ENCODE data around the gene GAPVD1.

Gene GAPVD1

GRCh38 chr9:125391704-125392103 lies 130.1 kb downstream of the GAPVD1 start:
- no peak overlapping the region for H4K8ac ChIP-seq (ENCODE audit: low read depth, low read length)
- H3K27ac ChIP-seq (ENCODE audit: low read depth, low read length), result no peak overlapping the region
- H2AK5ac ChIP-seq (ENCODE audit: low read length), result no peak overlapping the region
- H2BK5ac ChIP-seq (ENCODE audit: low read depth, low read length, poor library complexity), result no peak overlapping the region
- no peak overlapping the region for H3K4me2 ChIP-seq (ENCODE audit: low read length)
- no peaks in the 10 kb centered on the region for H3K9me3 ChIP-seq (ENCODE audit: insufficient read depth, low read depth, low read length)
- no peaks in the 10 kb centered on the region for H3K79me2 ChIP-seq (ENCODE audit: control insufficient read depth, insufficient read depth, low read length, poor library complexity)
- no peak overlapping the region for H3K14ac ChIP-seq (ENCODE audit: low read length)
- H4K91ac ChIP-seq (ENCODE audit: low read depth, low read length), result no peak overlapping the region
- no peak overlapping the region for H3K23ac ChIP-seq (ENCODE audit: low read length)
- H3K79me1 ChIP-seq (ENCODE audit: low read length), result no peaks in the 10 kb centered on the region
- H2BK12ac ChIP-seq (ENCODE audit: low read length), result no peak overlapping the region
- H3K36me3 ChIP-seq (ENCODE audit: control insufficient read depth in 1 of 2, insufficient read depth in 2 of 2, low read length in 2 of 2), result no peaks in the 10 kb centered on the region
- H2AFZ ChIP-seq (ENCODE audit: insufficient read depth, low read length, poor library complexity), result no peak overlapping the region
- no peak overlapping the region for H3K4me3 ChIP-seq (ENCODE audit: low read depth, low read length)
- no CpG with 5 or more reads among the region's 6 CpGs for WGBS (ENCODE audit: extremely low coverage, insufficient coverage, insufficient read length)
- H2BK120ac ChIP-seq (ENCODE audit: insufficient read depth, low read length, poor library complexity), result no peak overlapping the region
- H4K12ac ChIP-seq (ENCODE audit: low read depth, low read length), result no peak overlapping the region
- no peak overlapping the region for H3K9ac ChIP-seq (ENCODE audit: low read length)
- H3K18ac ChIP-seq (ENCODE audit: low read length), result no peak overlapping the region
- no peaks in the 10 kb centered on the region for H3K27me3 ChIP-seq (ENCODE audit: insufficient read depth, low read length)
- H3K4ac ChIP-seq (ENCODE audit: low read depth, low read length), result no peak overlapping the region
- no peak for DNase-seq
- H3K4me1 ChIP-seq (ENCODE audit: control insufficient read depth in 1 of 2, insufficient read depth in 2 of 2, low read length in 2 of 2), result no peaks in the 10 kb centered on the region

- no peak overlapping the region for H3K23ac ChIP-seq (ENCODE audit: low read length)
- H2BK12ac ChIP-seq (ENCODE audit: low read length), result no peak overlapping the region
- WGBS (ENCODE audit: extremely low coverage, insufficient coverage, insufficient read length), result no CpG with 5 or more reads among the region's 3 CpGs
- H4K8ac ChIP-seq (ENCODE audit: low read depth, low read length), result no peak overlapping the region
- no peak overlapping the region for H3K27ac ChIP-seq (ENCODE audit: low read depth, low read length)
- H4K91ac ChIP-seq (ENCODE audit: low read depth, low read length), result no peak overlapping the region
- no peaks in the 10 kb centered on the region for H3K4me1 ChIP-seq (ENCODE audit: control insufficient read depth in 1 of 2, insufficient read depth in 2 of 2, low read length in 2 of 2)
- H4K12ac ChIP-seq (ENCODE audit: low read depth, low read length), result no peak overlapping the region
- H3K4me2 ChIP-seq (ENCODE audit: low read length), result no peak overlapping the region
- no peak overlapping the region for H3K4ac ChIP-seq (ENCODE audit: low read depth, low read length)
- no peaks in the 10 kb centered on the region for H3K9me3 ChIP-seq (ENCODE audit: insufficient read depth, low read depth, low read length)
- no peaks in the 10 kb centered on the region for H3K36me3 ChIP-seq (ENCODE audit: control insufficient read depth in 1 of 2, insufficient read depth in 2 of 2, low read length in 2 of 2)
- no peaks in the 10 kb centered on the region for H3K79me2 ChIP-seq (ENCODE audit: control insufficient read depth, insufficient read depth, low read length, poor library complexity)
- no peak overlapping the region for H3K14ac ChIP-seq (ENCODE audit: low read length)
- no peak overlapping the region for H3K18ac ChIP-seq (ENCODE audit: low read length)
- DNase-seq, result no peak
- H2BK120ac ChIP-seq (ENCODE audit: insufficient read depth, low read length, poor library complexity), result no peak overlapping the region
- H3K4me3 ChIP-seq (ENCODE audit: low read depth, low read length), result no peak overlapping the region
- no peak overlapping the region for H2AFZ ChIP-seq (ENCODE audit: insufficient read depth, low read length, poor library complexity)
- H3K9ac ChIP-seq (ENCODE audit: low read length), result no peak overlapping the region
- no peak overlapping the region for H2BK5ac ChIP-seq (ENCODE audit: low read depth, low read length, poor library complexity)
- H3K27me3 ChIP-seq (ENCODE audit: insufficient read depth, low read length), result no peaks in the 10 kb centered on the region
- no peak overlapping the region for H2AK5ac ChIP-seq (ENCODE audit: low read length)
- H3K79me1 ChIP-seq (ENCODE audit: low read length), result no peaks in the 10 kb centered on the region
These were observed 131.8 kb downstream of the GAPVD1 start for GRCh38 chr9:125393426-125393825.

GRCh38 chr9:125396799-125397198 lies 135.2 kb downstream of the GAPVD1 start:
- H3K9ac ChIP-seq (ENCODE audit: low read length), result no peak overlapping the region
- H3K4me1 ChIP-seq (ENCODE audit: control insufficient read depth in 1 of 2, insufficient read depth in 2 of 2, low read length in 2 of 2), result no peaks in the 10 kb centered on the region
- H3K36me3 ChIP-seq (ENCODE audit: control insufficient read depth in 1 of 2, insufficient read depth in 2 of 2, low read length in 2 of 2), result no peaks in the 10 kb centered on the region
- no peaks in the 10 kb centered on the region for H3K9me3 ChIP-seq (ENCODE audit: insufficient read depth, low read depth, low read length)
- no peak overlapping the region for H3K4ac ChIP-seq (ENCODE audit: low read depth, low read length)
- no peak overlapping the region for H3K4me3 ChIP-seq (ENCODE audit: low read depth, low read length)
- no peak for DNase-seq
- no CpG with 5 or more reads among the region's 6 CpGs for WGBS (ENCODE audit: extremely low coverage, insufficient coverage, insufficient read length)
- H3K4me2 ChIP-seq (ENCODE audit: low read length), result no peak overlapping the region
- no peak overlapping the region for H4K91ac ChIP-seq (ENCODE audit: low read depth, low read length)
- H3K18ac ChIP-seq (ENCODE audit: low read length), result no peak overlapping the region
- H2AK5ac ChIP-seq (ENCODE audit: low read length), result no peak overlapping the region
- no peak overlapping the region for H3K23ac ChIP-seq (ENCODE audit: low read length)
- H4K8ac ChIP-seq (ENCODE audit: low read depth, low read length), result no peak overlapping the region
- H3K27me3 ChIP-seq (ENCODE audit: insufficient read depth, low read length), result no peaks in the 10 kb centered on the region
- no peak overlapping the region for H2BK120ac ChIP-seq (ENCODE audit: insufficient read depth, low read length, poor library complexity)
- no peak overlapping the region for H2BK12ac ChIP-seq (ENCODE audit: low read length)
- H3K79me1 ChIP-seq (ENCODE audit: low read length), result no peaks in the 10 kb centered on the region
- H3K79me2 ChIP-seq (ENCODE audit: control insufficient read depth, insufficient read depth, low read length, poor library complexity), result no peaks in the 10 kb centered on the region
- no peak overlapping the region for H3K27ac ChIP-seq (ENCODE audit: low read depth, low read length)
- no peak overlapping the region for H4K12ac ChIP-seq (ENCODE audit: low read depth, low read length)
- H3K14ac ChIP-seq (ENCODE audit: low read length), result no peak overlapping the region
- H2BK5ac ChIP-seq (ENCODE audit: low read depth, low read length, poor library complexity), result no peak overlapping the region
- H2AFZ ChIP-seq (ENCODE audit: insufficient read depth, low read length, poor library complexity), result no peak overlapping the region

DNA sequence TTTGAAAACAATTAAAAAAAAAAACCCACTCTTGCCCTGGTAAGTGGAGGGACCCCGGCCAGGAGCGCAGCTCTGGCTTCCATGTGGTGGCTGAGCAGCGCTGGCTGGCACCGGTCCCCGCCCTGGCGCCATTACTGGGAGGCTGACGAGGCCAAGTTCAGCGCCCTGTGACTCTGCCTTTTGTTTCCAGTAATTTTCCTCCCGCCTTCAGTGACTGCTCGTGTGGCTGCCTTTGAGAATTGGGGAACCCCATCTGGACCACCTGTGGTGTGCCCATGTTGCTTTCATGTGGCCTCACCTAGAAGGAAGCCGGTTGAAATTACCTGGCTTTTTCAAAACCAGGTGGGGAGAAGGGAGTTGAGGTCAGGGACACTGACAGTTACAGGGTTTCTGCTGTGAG lies 136.1 kb downstream of the GAPVD1 start:
- no CpG with 5 or more reads among the region's 11 CpGs for WGBS (ENCODE audit: extremely low coverage, insufficient coverage, insufficient read length)
- Histone ChIP-seq H3K4me3 (ENCODE audit: low read depth, low read length) (no peak overlapping the region), H3K27me3 (ENCODE audit: insufficient read depth, low read length) (no peaks in the 10 kb centered on the region)

More for the DNA sequence above, 136.1 kb downstream of the GAPVD1 start:
- Histone ChIP-seq H3K18ac (ENCODE audit: low read length) (no peak overlapping the region), H2AFZ (ENCODE audit: insufficient read depth, low read length, poor library complexity) (no peak overlapping the region), H4K12ac (ENCODE audit: low read depth, low read length) (no peak overlapping the region), H3K23ac (ENCODE audit: low read length) (no peak overlapping the region), H3K4me1 (ENCODE audit: control insufficient read depth in 1 of 2, insufficient read depth in 2 of 2, low read length in 2 of 2) (no peaks in the 10 kb centered on the region), H3K4ac (ENCODE audit: low read depth, low read length) (no peak overlapping the region), H2BK120ac (ENCODE audit: insufficient read depth, low read length, poor library complexity) (no peak overlapping the region), H3K36me3 (ENCODE audit: control insufficient read depth in 1 of 2, insufficient read depth in 2 of 2, low read length in 2 of 2) (no peaks in the 10 kb centered on the region), H3K4me2 (ENCODE audit: low read length) (no peak overlapping the region), H4K8ac (ENCODE audit: low read depth, low read length) (no peak overlapping the region), H2BK5ac (ENCODE audit: low read depth, low read length, poor library complexity) (no peak overlapping the region), H3K14ac (ENCODE audit: low read length) (no peak overlapping the region), H3K79me1 (ENCODE audit: low read length) (no peaks in the 10 kb centered on the region), H2BK12ac (ENCODE audit: low read length) (no peak overlapping the region), H3K9ac (ENCODE audit: low read length) (no peak overlapping the region), H2AK5ac (ENCODE audit: low read length) (no peak overlapping the region), H4K91ac (ENCODE audit: low read depth, low read length) (no peak overlapping the region), H3K9me3 (ENCODE audit: insufficient read depth, low read depth, low read length) (no peaks in the 10 kb centered on the region), H3K79me2 (ENCODE audit: control insufficient read depth, insufficient read depth, low read length, poor library complexity) (no peaks in the 10 kb centered on the region), H3K27ac (ENCODE audit: low read depth, low read length) (no peak overlapping the region)
- no peak for DNase-seq
